ENCODE results near the gene ADPRS. TPM values are rescaled to one million over a fixed set of nuclear protein-coding genes. Genes with fewer than 3 reads are reported as not detected.

The ADPRS gene
- total and polyA plus RNA-seq, 9 of the 15 experiments (the other 6 are each of a cell fraction or from before 2014, with no cell fraction given), result 5.9 to 40.0 (median 27.4) TPM

- H3K27me3 ChIP-seq (ENCODE audit: control insufficient read depth in 2 of 2, insufficient read depth in 2 of 2, low read length in 2 of 2), result no peaks in the 10 kb centered on the region
- in situ Hi-C loops (cut with MboI), result no loop called here
- no TSS peak for BruUV-seq (replicated peaks)
- no peak overlapping the region for H3K4me3 ChIP-seq
- FAIRE-seq (no peak), DNase-seq (ENCODE audit: extremely low read depth in 1 of 4, low spot score in 3 of 4) (no peak), ATAC-seq (no peak)
- no peaks in the 10 kb centered on the region for H4K20me1 ChIP-seq (replicated peaks; ENCODE audit: control insufficient read depth, insufficient read depth, low read length)
- H3K9me3 ChIP-seq (replicated peaks; ENCODE audit: control insufficient read depth, insufficient read depth, low read depth, low read length), result no peaks in the 10 kb centered on the region
- intact Hi-C loops (cut with micrococcal nuclease), result no loop called here
- H3K9ac ChIP-seq (ENCODE audit: insufficient read depth in 1 of 2, low read depth in 2 of 2, low read length in 2 of 2), result no peak overlapping the region
- ChIA-PET CTCF (ENCODE audit: low intra/inter-chr PET ratio) (interaction anchor here (0.6 to 5.7 kb wide), 4 partner anchors 90 to 243 kb away, joined by 4 to 98 read pairs (median 34); no protein-coding TSS in a partner anchor), POLR2A (interaction anchor here (0.6 to 1.6 kb wide), 7 partner anchors 21 to 420 kb away, joined by 3 to 5 read pairs (median 3); no protein-coding TSS in a partner anchor)
- H3K4me1 ChIP-seq (replicated peaks in 1 of 2; ENCODE audit: control insufficient read depth in 2 of 2, insufficient read depth in 2 of 2, low read length in 2 of 2), result peaks cover 0 to 36% of the 10 kb centered on the region in 2 experiments; a peak in 3 of 5 replicates
- peaks cover 5% of the 10 kb centered on the region for H3K9me1 ChIP-seq (ENCODE audit: control insufficient read depth, insufficient read depth, low read length)
- no peak overlapping the region for H2AFZ ChIP-seq (ENCODE audit: low read depth, low read length)
- H3K36me3 ChIP-seq (ENCODE audit: control insufficient read depth, insufficient read depth, low read length), result peaks cover 33% of the 10 kb centered on the region; the same call in 2 of the 3 replicates
- no peak overlapping the region for H3K27ac ChIP-seq (ENCODE audit: extremely low read depth, low read depth, low read length)
- 78% methylated on average over 30 of the region's 33 CpGs for WGBS (ENCODE audit: insufficient coverage, low coverage, missing lambda C conversion rate)
- H3K4me2 ChIP-seq (ENCODE audit: insufficient read depth, low read length), result no peak overlapping the region
- H3K79me2 ChIP-seq (ENCODE audit: control insufficient read depth, insufficient read depth, low read length), result no peaks in the 10 kb centered on the region
- TF ChIP-seq CHD7 (IDR thresholded peaks at IDR 0.05; ENCODE audit: low read depth, low read length) (no peak), HNRNPL (IDR thresholded peaks at IDR 0.05; ENCODE audit: low read depth, low read length) (peak; percentile 59; the same call in 1 of the 2 replicates), RBM39 (optimal IDR thresholded peaks at IDR 0.05; ENCODE audit: low read depth, low read length) (no peak), RBFOX2 (IDR thresholded peaks at IDR 0.05; ENCODE audit: low read depth, low read length) (peak; percentile 23; the same call in 1 of the 2 replicates)
Measured at GRCh38 chr1:36097693-36098585, 9.2 kb downstream of the ADPRS start.
